Mucosa of descending colon (tissue), 3 donors: ENCODE measurements around the gene MAP3K15. TPM values are rescaled to one million over a fixed set of nuclear protein-coding genes. Genes with fewer than 3 reads are reported as not detected.

ENCODE experiments used
- ATAC-seq: fragments of 200-7000 bp; cut with Tn5 transposase; one replicate; pipeline ENCODE4 v1.9.1; 2020; ENCODE audit warnings: mild to moderate bottlenecking, moderate library complexity
- DNase-seq, 3 donors: peaks; one replicate each; pipeline ENCODE4 v3.0.0-alpha.2; 2020
- H3K36me3 ChIP-seq: fragments of 200-600 bp; one replicate; pipeline ENCODE4 v1.8.0; 2021; ENCODE audit warnings: low read depth, mild to moderate bottlenecking
- H3K4me1 ChIP-seq: fragments of 200-600 bp; one replicate; pipeline ENCODE4 v1.8.0; 2021; ENCODE audit warnings: low read depth, mild to moderate bottlenecking
- H3K4me3 ChIP-seq: fragments of 200-600 bp; one replicate; pipeline ENCODE4 v1.8.0; 2021; ENCODE audit warnings: mild to moderate bottlenecking
- H3K9me3 ChIP-seq: fragments of 200-600 bp; one replicate; pipeline ENCODE4 v1.8.0; 2021; ENCODE audit warnings: mild to moderate bottlenecking
- intact Hi-C, 2 donors: fragments of 100-400 bp; cut with DNase I in 1 of 2; cut with micrococcal nuclease in 1 of 2; formaldehyde crosslinking; loops; one replicate each; pipeline versions ENCODE4 v1.11.0 to v1.11.1; 2022; cut with DNase I, micrococcal nuclease
- total RNA-seq, 3 donors: library from RNA; stranded (reverse); fragmentation: NEBNext Ultra II Directional in 2 of 3; extraction: Animal tissue kit (Norgen Biotek cat#: 25700) in 2 of 3; gene quantifications; one replicate each; pipeline versions ENCODE4 v1.2.1 to v1.2.4, GENCODE V29; 2021 to 2023
- TF ChIP-seq, protein P1 (sequence below): fragments of 200-600 bp; IDR thresholded peaks from one replicate; pipeline ENCODE4 v1.8.0; 2022; ENCODE audit warnings: antibody characterized with exemption, mild to moderate bottlenecking
- donor health status: DM: no; HTN: no; CAD: no; lungs with moderate emphysema.
- donor health status: DM: no; HTN: no; CAD: no.
- donor health status: DM: no; HTN: yes; CAD: no.

The MAP3K15 gene
- total RNA-seq, 3 donors from 2014 or later: 0.16 to 0.23 TPM; not detected in 1

DNA sequence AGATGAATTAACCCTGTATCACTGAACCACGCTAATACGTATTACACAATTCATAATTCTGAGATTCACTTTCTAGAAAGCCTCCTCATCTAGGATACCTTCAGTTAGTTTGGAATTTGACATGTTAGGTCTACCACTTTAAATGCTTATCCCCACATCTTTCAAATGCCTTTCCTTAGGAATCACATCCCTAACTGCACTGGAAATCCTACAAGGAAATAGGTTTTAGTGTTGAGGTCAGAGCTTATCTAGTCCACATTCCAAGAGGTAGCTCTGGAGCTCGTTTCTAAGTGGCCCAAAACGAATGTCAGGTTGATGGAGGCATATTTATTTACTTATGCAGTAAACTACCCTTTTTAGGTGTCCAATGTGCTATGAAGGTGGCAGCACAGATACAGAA lies 153.6 kb downstream of the MAP3K15 start:
- DNase-seq (no peak), ATAC-seq (no peak)
- no peaks in the 10 kb centered on the region for H3K36me3 ChIP-seq
- H3K4me3 ChIP-seq: no peak overlapping the region
- TF ChIP-seq, protein P1, sequence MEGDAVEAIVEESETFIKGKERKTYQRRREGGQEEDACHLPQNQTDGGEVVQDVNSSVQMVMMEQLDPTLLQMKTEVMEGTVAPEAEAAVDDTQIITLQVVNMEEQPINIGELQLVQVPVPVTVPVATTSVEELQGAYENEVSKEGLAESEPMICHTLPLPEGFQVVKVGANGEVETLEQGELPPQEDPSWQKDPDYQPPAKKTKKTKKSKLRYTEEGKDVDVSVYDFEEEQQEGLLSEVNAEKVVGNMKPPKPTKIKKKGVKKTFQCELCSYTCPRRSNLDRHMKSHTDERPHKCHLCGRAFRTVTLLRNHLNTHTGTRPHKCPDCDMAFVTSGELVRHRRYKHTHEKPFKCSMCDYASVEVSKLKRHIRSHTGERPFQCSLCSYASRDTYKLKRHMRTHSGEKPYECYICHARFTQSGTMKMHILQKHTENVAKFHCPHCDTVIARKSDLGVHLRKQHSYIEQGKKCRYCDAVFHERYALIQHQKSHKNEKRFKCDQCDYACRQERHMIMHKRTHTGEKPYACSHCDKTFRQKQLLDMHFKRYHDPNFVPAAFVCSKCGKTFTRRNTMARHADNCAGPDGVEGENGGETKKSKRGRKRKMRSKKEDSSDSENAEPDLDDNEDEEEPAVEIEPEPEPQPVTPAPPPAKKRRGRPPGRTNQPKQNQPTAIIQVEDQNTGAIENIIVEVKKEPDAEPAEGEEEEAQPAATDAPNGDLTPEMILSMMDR: no peak
- intact Hi-C loops: no loop called here
- H3K4me1 ChIP-seq: no peaks in the 10 kb centered on the region
- H3K9me3 ChIP-seq: no peaks in the 10 kb centered on the region

DNA sequence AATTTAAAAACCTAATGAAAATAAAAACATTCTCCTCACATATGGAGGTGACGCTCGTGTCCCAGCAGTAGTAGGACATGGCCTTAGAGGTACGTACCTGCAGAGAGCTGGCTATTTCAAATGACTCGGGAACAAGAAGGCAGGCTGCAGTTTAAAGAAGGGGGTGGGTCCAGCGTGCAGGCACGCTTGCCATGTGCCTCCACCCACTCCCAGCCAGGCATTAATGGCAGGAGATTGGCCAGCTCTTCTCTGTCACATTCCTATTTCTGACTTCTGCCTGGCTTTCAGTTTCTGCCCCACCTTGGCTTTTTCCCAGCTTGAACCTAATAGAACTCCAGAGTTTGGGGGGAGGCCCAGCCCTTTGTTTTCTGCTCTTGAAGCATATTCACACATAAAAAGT lies 154.4 kb downstream of the MAP3K15 start:
- ATAC-seq (no peak), DNase-seq (no peak)
- intact Hi-C loops: no loop called here
- Histone ChIP-seq H3K9me3 (no peaks in the 10 kb centered on the region), H3K36me3 (no peaks in the 10 kb centered on the region), H3K4me1 (no peaks in the 10 kb centered on the region), H3K4me3 (no peak overlapping the region)
- TF ChIP-seq, protein P1: no peak

DNA sequence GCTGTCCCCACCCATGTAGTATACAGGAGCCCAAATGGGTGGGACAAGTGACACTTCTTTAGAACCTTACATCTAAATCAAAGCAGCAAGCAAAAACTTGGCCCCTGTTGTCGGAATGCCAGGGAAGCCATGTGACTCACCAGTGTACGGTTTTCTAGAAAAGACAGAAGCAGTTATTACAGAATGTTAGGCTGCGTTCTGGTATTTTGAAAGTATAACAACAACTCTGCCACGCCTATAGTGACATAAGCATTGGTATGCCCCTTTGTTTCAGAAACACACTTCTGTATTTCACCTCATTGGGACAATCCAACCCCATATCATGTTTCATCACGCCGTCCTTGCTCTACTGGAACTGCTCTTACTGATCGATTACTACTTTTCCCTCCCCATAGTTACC lies 156.8 kb downstream of the MAP3K15 start:
- intact Hi-C loops: no loop called here
- no peak overlapping the region for H3K4me3 ChIP-seq
- no peak for DNase-seq
- H3K36me3 ChIP-seq: no peaks in the 10 kb centered on the region
- H3K9me3 ChIP-seq: no peaks in the 10 kb centered on the region
- TF ChIP-seq, protein P1: no peak
- ATAC-seq: no peak
- H3K4me1 ChIP-seq: no peaks in the 10 kb centered on the region

DNA sequence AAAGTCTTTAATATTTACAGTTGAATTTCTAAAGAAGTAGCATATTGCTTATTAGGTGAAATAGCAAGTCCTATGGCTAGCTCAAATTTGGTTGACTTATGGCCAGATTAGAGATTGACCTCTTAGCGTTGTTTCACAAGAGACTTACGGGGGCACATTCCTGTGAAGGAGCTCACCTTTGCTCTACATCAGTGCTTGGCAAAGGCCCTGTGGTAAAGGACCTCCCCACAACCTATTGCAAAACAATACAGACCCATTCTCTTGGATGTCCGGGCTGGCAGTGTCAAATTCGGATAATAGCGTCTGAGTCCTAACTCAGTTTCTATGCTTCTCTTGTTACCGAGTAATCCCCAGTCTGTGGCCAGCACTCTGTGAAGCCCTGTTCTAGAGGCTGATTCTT lies 160.7 kb downstream of the MAP3K15 start:
- Histone ChIP-seq H3K9me3 (no peaks in the 10 kb centered on the region), H3K36me3 (no peaks in the 10 kb centered on the region), H3K4me1 (no peaks in the 10 kb centered on the region), H3K4me3 (no peak overlapping the region)
- no peak for DNase-seq
- TF ChIP-seq, protein P1: no peak
- no peak for ATAC-seq
- intact Hi-C loops: no loop called here

DNA sequence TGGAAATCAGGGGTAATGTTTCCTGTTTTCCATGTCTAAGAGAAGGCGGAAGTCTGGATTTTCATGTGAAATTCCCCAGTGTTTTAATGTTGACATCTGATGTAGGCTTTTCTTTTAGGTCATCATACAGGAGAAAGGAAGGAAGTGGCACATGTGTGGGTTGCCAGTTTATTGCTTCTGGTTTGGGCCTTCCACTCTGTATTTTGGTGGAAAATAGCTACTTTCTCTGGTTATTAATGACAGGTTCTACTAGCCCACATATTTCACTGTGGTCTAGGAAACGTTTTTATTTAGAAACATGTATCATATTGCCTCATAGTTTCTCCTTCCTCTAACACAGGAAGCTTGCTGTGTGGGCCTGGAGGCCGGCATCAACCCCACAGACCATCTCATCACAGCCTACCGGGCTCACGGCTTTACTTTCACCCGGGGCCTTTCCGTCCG lies 164.3 kb downstream of the MAP3K15 start:
- H3K36me3 ChIP-seq: no peaks in the 10 kb centered on the region
- intact Hi-C loops: no loop called here
- ATAC-seq (no peak), DNase-seq (no peak)
- TF ChIP-seq, protein P1: no peak
- H3K9me3 ChIP-seq: no peaks in the 10 kb centered on the region
- no peaks in the 10 kb centered on the region for H3K4me1 ChIP-seq
- H3K4me3 ChIP-seq: no peak overlapping the region

DNA sequence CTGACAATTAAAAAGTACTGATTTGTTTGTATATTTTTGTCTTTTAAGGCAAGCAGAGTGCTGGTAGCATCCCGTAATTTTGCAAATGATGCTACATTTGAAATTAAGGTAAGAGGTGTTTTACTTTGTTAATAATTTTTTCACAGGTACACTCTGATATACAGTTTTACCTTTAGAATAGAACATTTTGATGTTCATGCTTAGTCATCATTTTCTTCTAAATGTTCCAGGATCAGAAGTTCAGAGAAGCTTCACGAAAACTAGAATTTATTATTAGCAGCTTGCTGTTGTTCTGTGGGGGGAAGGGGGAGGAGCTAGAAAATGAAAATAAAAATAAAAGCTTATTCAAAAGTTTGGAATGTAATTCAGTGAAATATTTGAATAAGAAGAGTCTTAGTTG lies 166.0 kb downstream of the MAP3K15 start:
- TF ChIP-seq, protein P1: no peak
- intact Hi-C loops: loop anchor here in 1 of 2 donors (10.0 kb wide), 1 partner anchor 924 kb away; the partner anchor contains the start of gene CDKL5
- Histone ChIP-seq H3K9me3 (no peaks in the 10 kb centered on the region), H3K4me3 (no peak overlapping the region), H3K36me3 (no peaks in the 10 kb centered on the region), H3K4me1 (no peaks in the 10 kb centered on the region)
- no peak for ATAC-seq
- DNase-seq: no peak
